Spleen (tissue), 11 donors: ENCODE data around the gene FZD4. TPM values are rescaled to one million over a fixed set of nuclear protein-coding genes. Genes with fewer than 3 reads are reported as not detected.
A peak's percentile ranks its signal among the peaks of the same experiment; 100 is the strongest.

ENCODE experiments used
- DNase-seq: peaks from one replicate; pipeline ENCODE4 v3.0.0-alpha.2; 2020
- H3K27ac ChIP-seq, 8 donors: fragments of 200-600 bp; sonication (generic) in 7 of 8; 1 replicate in 4 of 8; 2 replicates in 4 of 8; pipeline versions ENCODE4 v1.5.0 to v1.8.0; 2016 to 2021; ENCODE audit warnings: inconsistent platforms in 4 of 8, mild to moderate bottlenecking in 4 of 8, moderate library complexity in 1 of 8
- H3K27me3 ChIP-seq, 7 donors: fragments of 200-600 bp; sonication (generic) in 6 of 7; replicated peaks in 1 of 7; 1 replicate in 4 of 7; 2 replicates in 3 of 7; pipeline versions ENCODE4 v1.5.0 to v1.8.0; 2016 to 2021; ENCODE audit warnings: inconsistent platforms in 3 of 7, mild to moderate bottlenecking in 1 of 7
- H3K36me3 ChIP-seq, 6 donors: fragments of 200-600 bp; sonication (generic) in 5 of 6; 1 replicate in 4 of 6; 2 replicates in 2 of 6; pipeline versions ENCODE4 v1.5.0 to v1.8.0; 2016 to 2021; ENCODE audit warnings: inconsistent platforms in 2 of 6
- H3K4me1 ChIP-seq, 6 donors: fragments of 200-600 bp; sonication (generic) in 5 of 6; 1 replicate in 3 of 6; 2 replicates in 3 of 6; pipeline versions ENCODE4 v1.5.0 to v1.8.0; 2016 to 2021; ENCODE audit warnings: inconsistent platforms in 3 of 6
- H3K4me3 ChIP-seq, 8 donors: fragments of 200-600 bp; sonication (generic) in 7 of 8; 1 replicate in 4 of 8; 2 replicates in 4 of 8; pipeline versions ENCODE4 v1.5.0 to v1.8.0; 2016 to 2021; ENCODE audit warnings: inconsistent platforms in 4 of 8, mild to moderate bottlenecking in 4 of 8, moderate library complexity in 2 of 8
- H3K9me3 ChIP-seq, 8 donors: fragments of 200-600 bp; sonication (generic) in 7 of 8; 1 replicate in 4 of 8; 2 replicates in 4 of 8; pipeline versions ENCODE4 v1.5.0 to v1.8.0; 2016 to 2021; ENCODE audit warnings: inconsistent platforms in 4 of 8
- CTCF ChIP-seq, 11 experiments: fragments of 200-600 bp in 7 of 11; fragments of 450-650 bp in 4 of 11; sonication (generic) in 4 of 11; IDR thresholded peaks in 8 of 11; conservative IDR thresholded peaks in 3 of 11; 1 replicate in 7 of 11; 2 replicates in 4 of 11; pipeline versions ENCODE4 v1.4.0 to v1.8.0; 2016 to 2021; ENCODE audit warnings: antibody characterized with exemption in 11 of 11, inconsistent platforms in 4 of 11, mild to moderate bottlenecking in 1 of 11
- POLR2A ChIP-seq, 3 donors: fragments of 450-650 bp; IDR thresholded peaks; one replicate each; pipeline ENCODE4 v1.5.1; 2017; ENCODE audit warnings: antibody characterized with exemption in 3 of 3, mild to moderate bottlenecking in 1 of 3
- POLR2AphosphoS5 ChIP-seq, 3 donors: sonication (generic); formaldehyde crosslinking; IDR thresholded peaks; one replicate each; pipeline ENCODE4 v1.5.1; 2017; ENCODE audit warnings: antibody characterized with exemption in 3 of 3
- WGBS, 5 donors: extraction: QIAGEN DNeasy Blood & Tissue Kit in 3 of 5; methylation state at CpG; one replicate each; pipeline versions ENCODE4 v1.1.5 to v1.1.7; 2013 to 2018; 5-methylcytosine and 5-hydroxymethylcytosine counted together
- intact Hi-C: fragments of 100-400 bp; cut with DNase I; formaldehyde crosslinking; loops from one replicate; pipeline ENCODE4 v1.15.0; 2023; ENCODE audit warnings: low total_unique reads
- polyA plus RNA-seq, 3 donors: library from polyadenylated mRNA; stranded (reverse); fragments of 200-250 nt; gene quantifications; one replicate each; pipeline ENCODE4 v1.2.1, GENCODE V29; 2013
- total RNA-seq, 7 donors: library from RNA; depleted of rRNA in 3 of 7; stranded (reverse); fragments of >200 nt in 3 of 7; fragmentation: NEBNext Ultra II Directional in 4 of 7; extraction: Animal tissue kit (Norgen Biotek cat#: 25700) in 4 of 7; gene quantifications; one replicate each; pipeline versions ENCODE4 v1.1.0 to v1.2.1, GENCODE V29; 2016 to 2021
- donor health status: healthy with polysubstance abuse.
- donor health status: DM: no; HTN: no; CAD: no; lungs with moderate emphysema.
- donor health status: DM: no; HTN: no; CAD: no.
- donor health status: Bipolar disorder and iron deficiency.
- donor health status: healthy.
- donor health status: DM: no; HTN: no; CAD: no.
- donor health status: DM: yes; HTN: yes; CAD: no.

The FZD4 gene
- total and polyA plus RNA-seq, 10 donors: 3.0 to 46.7 (median 21.7) TPM

DNA sequence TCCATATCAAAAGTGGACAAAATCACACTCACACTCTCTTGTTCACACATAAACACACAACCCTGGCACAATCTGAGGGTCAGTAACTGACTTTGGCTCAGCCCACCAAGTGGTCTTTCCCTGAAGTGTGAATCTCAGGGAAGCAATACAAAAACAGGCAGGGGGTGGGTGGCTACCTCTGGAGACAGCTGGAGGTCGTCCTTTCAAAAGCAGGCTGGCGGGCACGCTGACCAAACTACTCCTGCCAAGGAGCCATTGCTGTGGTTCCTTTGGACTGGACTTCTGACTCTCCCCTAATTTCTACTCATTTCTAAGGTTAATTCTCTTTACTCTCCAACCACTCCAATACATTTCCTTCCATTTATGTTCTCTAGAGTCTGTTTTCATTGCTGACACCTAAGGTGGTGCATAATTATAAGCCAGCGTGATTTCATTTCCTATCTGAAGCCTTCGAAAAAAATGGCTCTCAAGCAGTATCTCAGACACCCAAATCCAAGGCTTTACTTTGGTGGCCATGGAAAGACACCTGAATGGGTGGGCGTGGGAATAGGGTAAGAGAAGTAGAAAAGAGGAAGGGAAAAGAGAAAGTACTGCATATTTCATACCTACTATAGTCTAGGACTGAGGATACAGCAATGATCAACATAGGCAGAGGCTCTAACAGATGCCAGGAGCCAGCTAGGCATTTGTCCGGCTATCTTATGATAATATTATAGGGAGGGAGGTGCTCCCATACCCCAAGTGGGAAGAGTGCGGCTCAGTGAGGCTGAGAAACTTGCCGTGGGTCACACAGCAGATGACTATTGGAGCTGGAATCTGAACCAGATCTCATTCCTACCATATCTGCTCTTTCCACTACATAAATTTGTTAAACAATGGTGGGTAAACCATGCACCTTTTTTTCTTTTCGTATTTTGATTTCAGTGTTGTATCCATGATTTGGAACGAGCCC lies 22.0 kb downstream of the FZD4 start:
- TF ChIP-seq CTCF (IDR thresholded peaks at IDR 0.05 in 8 of 11, conservative IDR thresholded peaks at IDR 0.05 in 3 of 11) (no peak), POLR2AphosphoS5 (IDR thresholded peaks at IDR 0.05) (no peak), POLR2A (IDR thresholded peaks at IDR 0.05) (no peak)
- peaks cover 5 to 39% (median 23%) of the 10 kb centered on the region in 6 donors for H3K4me1 ChIP-seq
- DNase-seq: no peak
- intact Hi-C loops: loop anchor here (5.0 kb wide), 1 partner anchor 359 kb away; no protein-coding TSS in a partner anchor
- H3K27ac ChIP-seq: peak overlapping the region in 7 of 8 donors; percentile 50 to 76 (median 58)
- no peak overlapping the region for H3K4me3 ChIP-seq
- H3K9me3 ChIP-seq: no peaks in the 10 kb centered on the region
- no peaks in the 10 kb centered on the region for H3K36me3 ChIP-seq
- 65 to 77% (median 72%) methylated on average over 11 of the region's 11 CpGs for WGBS, 5 donors
- no peaks in the 10 kb centered on the region for H3K27me3 ChIP-seq

- H3K27ac ChIP-seq: peak overlapping the region; percentile 35 to 76 (median 57)
Measured at GRCh38 chr11:86932259-86932585, 23.0 kb downstream of the FZD4 start.

GRCh38 chr11:86931548-86932258 lies 23.5 kb downstream of the FZD4 start:
- no peak for TF ChIP-seq CTCF (IDR thresholded peaks at IDR 0.05 in 8 of 11, conservative IDR thresholded peaks at IDR 0.05 in 3 of 11)
- TF ChIP-seq POLR2AphosphoS5 (IDR thresholded peaks at IDR 0.05): peak in 1 of 3 donors; percentile 51
- intact Hi-C loops: loop anchor here (5.0 kb wide), 1 partner anchor 361 kb away; no protein-coding TSS in a partner anchor

More at GRCh38 chr11:86932259-86932585, 23.0 kb downstream of the FZD4 start:
- TF ChIP-seq POLR2A (IDR thresholded peaks at IDR 0.05): no peak
- TF ChIP-seq POLR2AphosphoS5 (IDR thresholded peaks at IDR 0.05): no peak
- TF ChIP-seq CTCF (IDR thresholded peaks at IDR 0.05 in 8 of 11, conservative IDR thresholded peaks at IDR 0.05 in 3 of 11): no peak
- intact Hi-C loops: loop anchor here (5.0 kb wide), 1 partner anchor 360 kb away; no protein-coding TSS in a partner anchor
- no peak for DNase-seq
- Histone ChIP-seq H3K4me1 (peaks cover 3 to 29% (median 19%) of the 10 kb centered on the region in 6 donors), H3K36me3 (no peaks in the 10 kb centered on the region), H3K4me3 (no peak overlapping the region), H3K9me3 (no peaks in the 10 kb centered on the region), H3K27me3 (no peaks in the 10 kb centered on the region)
- 0 to 13% (median 8%) methylated on average over 1 of the region's 1 CpG for WGBS, 5 donors

More at GRCh38 chr11:86931548-86932258, 23.5 kb downstream of the FZD4 start:
- no peak overlapping the region for H3K4me3 ChIP-seq
- WGBS, 5 donors: 40 to 53% (median 48%) methylated on average over 8 of the region's 8 CpGs
- H3K36me3 ChIP-seq: no peaks in the 10 kb centered on the region
- H3K27ac ChIP-seq: peak overlapping the region; percentile 35 to 76 (median 57)
- H3K27me3 ChIP-seq: no peaks in the 10 kb centered on the region
- no peak for DNase-seq
- no peaks in the 10 kb centered on the region for H3K9me3 ChIP-seq
- peaks cover 3 to 28% (median 19%) of the 10 kb centered on the region in 6 donors for H3K4me1 ChIP-seq
